HUES6 (cell line): ENCODE data around the gene GPX5.

ENCODE experiments used
- H3K27ac ChIP-seq: 2 replicates; pipeline ENCODE4 v1.7.0; 2013; ENCODE audit warnings: low read depth, mild to moderate bottlenecking, low read length, inconsistent platforms
- H3K27me3 ChIP-seq: 2 replicates; pipeline ENCODE4 v1.6.1; 2013; ENCODE audit warnings: low read length; ENCODE audit not compliant: control insufficient read depth, insufficient read depth
- H3K36me3 ChIP-seq: 2 replicates; pipeline ENCODE4 v1.6.1; 2013; ENCODE audit warnings: low read length; ENCODE audit not compliant: control insufficient read depth, insufficient read depth
- H3K4me1 ChIP-seq: 2 replicates; pipeline ENCODE4 v1.6.1; 2013; ENCODE audit warnings: low read length; ENCODE audit not compliant: control insufficient read depth, insufficient read depth
- H3K4me3 ChIP-seq: 2 replicates; pipeline ENCODE4 v1.5.1; 2013; ENCODE audit warnings: low read depth, low read length
- H3K9ac ChIP-seq: one replicate; pipeline ENCODE4 v1.6.1; 2013; ENCODE audit warnings: mild to moderate bottlenecking, low read length
- H3K9me3 ChIP-seq: 2 replicates; pipeline ENCODE4 v1.6.1; 2013; ENCODE audit warnings: low read depth, low read length; ENCODE audit not compliant: control insufficient read depth, insufficient read depth

GPX5 gene

GRCh38 chr6:28525496-28526039 is at the start of gene GPX5:
Gene GPX5 (plus strand): TSS chr6:28525881. CDS start chr6:28526014, 133 bp downstream.
- H3K9ac ChIP-seq: no peak within 1 kb of the TSS
- no peaks in the 10 kb centered on the region; the same call in 1 of the 2 replicates for H3K27me3 ChIP-seq

GRCh38 chr6:28478518-28478917 is 47.2 kb upstream of the GPX5 start:
- no peaks in the 10 kb centered on the region for H3K36me3 ChIP-seq
- H3K9me3 ChIP-seq: peaks cover 3% of the 10 kb centered on the region; the same call in 1 of the 2 replicates
- H3K4me3 ChIP-seq: no peak overlapping the region; the same call in 1 of the 2 replicates
- no peaks in the 10 kb centered on the region for H3K4me1 ChIP-seq
- peaks cover 30% of the 10 kb centered on the region for H3K27me3 ChIP-seq
- H3K27ac ChIP-seq: no peak overlapping the region
- H3K9ac ChIP-seq: no peak overlapping the region

More at GRCh38 chr6:28525496-28526039, at the start of gene GPX5:
- no peaks in the 10 kb centered on the region for H3K9me3 ChIP-seq
- H3K4me1 ChIP-seq: peaks cover 10% of the 10 kb centered on the region; the same call in 1 of the 2 replicates
- H3K36me3 ChIP-seq: no peaks in the 10 kb centered on the region
- no peak within 1 kb of the TSS for H3K4me3 ChIP-seq
- H3K27ac ChIP-seq: no peak within 1 kb of the TSS

GRCh38 chr6:28480253-28480932 is 45.3 kb upstream of the GPX5 start:
- Histone ChIP-seq H3K4me1 (no peaks in the 10 kb centered on the region), H3K9ac (no peak overlapping the region), H3K27ac (no peak overlapping the region), H3K9me3 (peaks cover 3% of the 10 kb centered on the region; the same call in 1 of the 2 replicates), H3K36me3 (no peaks in the 10 kb centered on the region), H3K4me3 (no peak overlapping the region), H3K27me3 (peaks cover 30% of the 10 kb centered on the region)

GRCh38 chr6:28485482-28485881 is 40.2 kb upstream of the GPX5 start:
- no peak overlapping the region for H3K4me3 ChIP-seq
- peaks cover under 1% of the 10 kb centered on the region; the same call in 1 of the 2 replicates for H3K4me1 ChIP-seq
- H3K9me3 ChIP-seq: no peaks in the 10 kb centered on the region
- H3K27me3 ChIP-seq: peaks cover 18% of the 10 kb centered on the region
- H3K36me3 ChIP-seq: no peaks in the 10 kb centered on the region
- H3K27ac ChIP-seq: no peak overlapping the region
- H3K9ac ChIP-seq: no peak overlapping the region

- Histone ChIP-seq H3K9me3 (no peaks in the 10 kb centered on the region), H3K36me3 (no peaks in the 10 kb centered on the region), H3K9ac (no peak overlapping the region), H3K27me3 (peaks cover 10% of the 10 kb centered on the region), H3K4me3 (no peak overlapping the region), H3K4me1 (peaks cover 3% of the 10 kb centered on the region; the same call in 1 of the 2 replicates), H3K27ac (no peak overlapping the region)
Observed at GRCh38 chr6:28486533-28486932, 39.1 kb upstream of the GPX5 start.

- H3K27ac ChIP-seq: no peak overlapping the region
- H3K4me1 ChIP-seq: peaks cover 7% of the 10 kb centered on the region; the same call in 1 of the 2 replicates
- no peak overlapping the region for H3K4me3 ChIP-seq
- H3K9me3 ChIP-seq: no peaks in the 10 kb centered on the region
- H3K27me3 ChIP-seq: peaks cover 8% of the 10 kb centered on the region; the same call in 1 of the 2 replicates
- no peaks in the 10 kb centered on the region for H3K36me3 ChIP-seq
- H3K9ac ChIP-seq: no peak overlapping the region
Observed at GRCh38 chr6:28486988-28487742, 38.5 kb upstream of the GPX5 start.

GRCh38 chr6:28488916-28489365 is 36.7 kb upstream of the GPX5 start:
- Histone ChIP-seq H3K27ac (no peak overlapping the region), H3K36me3 (no peaks in the 10 kb centered on the region), H3K4me1 (peaks cover 8% of the 10 kb centered on the region; the same call in 1 of the 2 replicates), H3K9ac (no peak overlapping the region), H3K4me3 (peak overlapping the region; percentile 76), H3K9me3 (no peaks in the 10 kb centered on the region), H3K27me3 (peaks cover 4% of the 10 kb centered on the region; the same call in 1 of the 2 replicates)

- Histone ChIP-seq H3K9me3 (no peaks in the 10 kb centered on the region), H3K9ac (peak overlapping the region; percentile 76), H3K4me3 (peak overlapping the region; percentile 76), H3K36me3 (no peaks in the 10 kb centered on the region), H3K27me3 (peaks cover 4% of the 10 kb centered on the region; the same call in 1 of the 2 replicates), H3K27ac (peak overlapping the region; percentile 72; the same call in 1 of the 2 replicates), H3K4me1 (peaks cover 8% of the 10 kb centered on the region; the same call in 1 of the 2 replicates)
Observed at GRCh38 chr6:28489366-28490204, 36.1 kb upstream of the GPX5 start.

- H3K27ac ChIP-seq: peak overlapping the region; percentile 72; the same call in 1 of the 2 replicates
Observed at GRCh38 chr6:28490205-28490890, 35.3 kb upstream of the GPX5 start.

GRCh38 chr6:28491984-28492317 is 33.7 kb upstream of the GPX5 start:
- Histone ChIP-seq H3K27ac (no peak overlapping the region), H3K9ac (no peak overlapping the region), H3K4me1 (peaks cover 8% of the 10 kb centered on the region; the same call in 1 of the 2 replicates), H3K9me3 (no peaks in the 10 kb centered on the region), H3K4me3 (peak overlapping the region; percentile 57), H3K36me3 (no peaks in the 10 kb centered on the region), H3K27me3 (peaks cover 4% of the 10 kb centered on the region; the same call in 1 of the 2 replicates)

More at GRCh38 chr6:28490205-28490890, 35.3 kb upstream of the GPX5 start:
- no peaks in the 10 kb centered on the region for H3K36me3 ChIP-seq
- H3K9me3 ChIP-seq: no peaks in the 10 kb centered on the region
- peaks cover 8% of the 10 kb centered on the region; the same call in 1 of the 2 replicates for H3K4me1 ChIP-seq
- H3K9ac ChIP-seq: peak overlapping the region; percentile 76
- H3K4me3 ChIP-seq: peak overlapping the region; percentile 76
- H3K27me3 ChIP-seq: peaks cover 4% of the 10 kb centered on the region; the same call in 1 of the 2 replicates
